ENCODE results near the gene CTBP1.
A peak's percentile ranks its signal among the peaks of the same experiment; 100 is the strongest.

Gene CTBP1

GRCh38 chr4:1175635-1176229 lies 73.2 kb downstream of the CTBP1 start:
- no peak for DNase-seq (ENCODE audit: low read depth in 2 of 2)

GRCh38 chr4:1174941-1175634 lies 73.8 kb downstream of the CTBP1 start:
- no peak for DNase-seq (ENCODE audit: low read depth in 2 of 2)

DNA sequence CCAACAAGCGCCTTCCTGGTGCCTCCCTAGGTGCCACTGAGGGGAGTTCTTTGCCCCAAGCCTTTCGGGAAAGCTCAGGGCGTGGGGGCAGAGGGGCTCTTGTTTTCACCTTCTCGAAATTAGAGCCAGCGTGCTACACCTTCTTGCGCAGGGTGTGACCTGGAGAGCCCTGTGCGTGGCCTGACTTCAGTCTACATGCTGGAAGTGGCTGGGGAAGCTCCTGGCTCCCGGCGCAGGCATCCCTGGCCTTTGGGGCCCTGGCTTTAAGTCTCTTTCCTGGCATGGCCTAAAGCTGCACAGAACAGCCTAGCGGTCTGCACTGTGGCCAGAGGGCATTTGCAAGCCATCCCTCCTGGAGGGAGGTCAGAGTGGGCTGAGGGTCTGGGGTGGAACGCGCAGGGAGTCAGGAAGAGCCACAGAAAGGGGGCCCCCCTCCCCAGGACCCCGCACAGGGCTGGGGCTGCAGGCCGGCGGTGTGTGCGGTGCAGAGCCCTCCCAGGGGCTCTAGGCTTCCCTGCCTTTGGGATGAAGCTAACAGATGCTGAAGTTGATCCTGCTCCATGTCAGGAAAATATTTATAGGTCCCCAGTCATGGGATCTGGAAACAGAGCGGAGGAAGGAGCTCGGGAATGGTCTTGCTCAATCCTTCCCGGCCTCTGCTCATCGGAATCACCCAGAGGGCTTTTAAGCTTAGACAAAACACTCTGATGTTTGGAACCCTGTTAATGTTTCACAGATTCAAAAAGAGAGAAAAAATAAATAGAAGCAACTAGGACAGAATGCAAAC lies 75.8 kb downstream of the CTBP1 start:
- no peak for DNase-seq (ENCODE audit: low read depth in 2 of 2)

GRCh38 chr4:1172228-1172851 lies 76.6 kb downstream of the CTBP1 start, which contains the start of gene SPON2:
Gene SPON2, minus strand, starts transcription at chr4:1172583.
- DNase-seq (ENCODE audit: low read depth in 2 of 2) = no peak

- peak in 1 of 2 donors; percentile 37 for DNase-seq (ENCODE audit: low read depth in 2 of 2)
Measured at GRCh38 chr4:1171311-1172227, 77.4 kb downstream of the CTBP1 start.

GRCh38 chr4:1170976-1171310 lies 78.0 kb downstream of the CTBP1 start:
- no peak for DNase-seq (ENCODE audit: low read depth in 2 of 2)

- DNase-seq (ENCODE audit: low read depth in 2 of 2) = no peak
Measured at GRCh38 chr4:1170156-1170975, 78.6 kb downstream of the CTBP1 start.

DNA sequence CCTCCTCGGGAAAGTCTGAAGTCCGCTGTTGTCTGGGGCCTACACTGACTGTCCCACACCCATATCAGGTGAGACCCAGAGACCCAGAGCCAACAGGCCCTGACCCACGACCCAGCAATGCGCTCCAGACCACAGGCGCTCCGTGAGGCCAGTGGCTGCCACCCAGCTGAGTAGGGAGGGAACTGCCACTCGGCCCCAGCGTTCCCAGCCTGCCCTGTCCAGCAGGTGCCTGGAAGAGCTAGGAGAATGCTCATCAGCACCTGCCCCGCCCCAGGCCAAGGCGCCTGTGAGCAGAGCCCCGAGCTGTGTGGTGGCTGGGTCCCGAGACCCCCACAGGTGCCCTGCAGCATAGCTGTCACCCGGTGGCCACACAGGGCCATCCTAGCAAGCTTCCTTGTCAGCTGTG lies 79.2 kb downstream of the CTBP1 start:
- DNase-seq (ENCODE audit: low read depth in 2 of 2) = no peak

DNA sequence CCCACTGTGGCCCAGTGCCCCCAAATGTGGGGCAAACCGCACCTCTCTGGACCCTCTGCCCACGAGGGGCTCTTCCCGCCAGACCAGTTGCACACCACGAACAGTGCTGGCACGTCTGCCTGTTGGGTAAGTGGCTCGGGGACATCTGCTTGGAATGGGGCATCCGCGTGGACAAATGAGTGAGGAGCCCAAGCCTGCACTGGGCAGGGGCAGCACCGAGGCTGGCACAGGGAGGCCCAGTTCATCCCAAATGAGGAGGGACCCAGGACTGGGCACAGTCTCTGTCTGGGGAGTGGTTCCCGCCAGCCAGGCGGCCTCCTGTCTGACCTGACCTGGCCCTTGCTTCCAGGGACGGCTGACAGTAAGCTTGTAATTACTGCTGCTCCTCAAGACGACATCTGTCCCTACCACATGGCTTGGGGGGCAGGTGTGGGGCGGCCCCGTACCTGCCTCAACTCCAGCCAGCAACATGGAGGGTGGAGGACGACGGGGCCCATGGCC lies 79.7 kb downstream of the CTBP1 start:
- DNase-seq (ENCODE audit: low read depth in 2 of 2) = no peak

DNA sequence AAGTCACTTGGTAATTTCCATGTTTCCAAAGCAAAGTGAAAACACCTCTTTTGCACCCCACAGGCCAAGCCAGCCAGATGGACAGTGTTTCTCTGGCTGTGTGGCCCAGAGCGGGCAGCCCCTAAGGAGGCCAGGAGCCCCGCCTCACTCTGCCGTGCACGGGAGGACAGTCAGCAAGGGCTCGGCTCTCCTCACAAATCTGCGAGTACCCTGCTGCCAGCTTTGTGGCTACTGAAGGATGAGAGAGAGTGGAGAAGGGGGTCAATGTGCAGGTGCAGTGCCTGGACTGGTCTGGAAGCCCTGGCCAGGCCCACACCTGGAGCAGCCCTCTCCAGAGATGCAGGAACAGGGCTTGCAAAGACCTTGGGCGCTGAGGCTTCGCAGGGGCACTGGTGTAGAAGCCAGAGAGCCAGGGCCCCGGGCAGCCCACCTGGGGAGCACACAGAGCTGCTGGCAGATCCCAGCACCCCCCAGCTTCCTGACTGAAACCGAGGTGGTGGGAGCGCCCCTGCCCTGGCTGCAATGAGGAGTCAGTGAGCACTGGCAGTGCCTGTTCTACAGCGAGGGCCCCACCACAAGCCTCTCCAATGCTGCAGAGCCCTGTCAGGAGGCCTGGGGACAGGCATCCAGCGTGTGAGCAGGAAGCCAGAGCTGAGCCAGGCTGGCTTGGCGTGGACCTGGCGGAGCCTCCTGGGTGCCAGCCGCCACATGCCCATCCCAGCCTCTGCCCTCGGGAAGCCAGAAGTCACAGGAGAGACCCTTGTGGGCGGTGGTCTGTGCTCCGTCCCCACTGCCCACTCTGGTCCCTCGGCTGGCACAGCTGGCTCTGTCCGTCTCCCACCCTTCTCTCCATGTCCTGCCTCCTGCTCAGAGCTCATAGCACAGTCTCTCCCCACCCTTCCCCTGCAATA lies 80.5 kb downstream of the CTBP1 start:
- no peak for DNase-seq (ENCODE audit: low read depth in 2 of 2)

DNA sequence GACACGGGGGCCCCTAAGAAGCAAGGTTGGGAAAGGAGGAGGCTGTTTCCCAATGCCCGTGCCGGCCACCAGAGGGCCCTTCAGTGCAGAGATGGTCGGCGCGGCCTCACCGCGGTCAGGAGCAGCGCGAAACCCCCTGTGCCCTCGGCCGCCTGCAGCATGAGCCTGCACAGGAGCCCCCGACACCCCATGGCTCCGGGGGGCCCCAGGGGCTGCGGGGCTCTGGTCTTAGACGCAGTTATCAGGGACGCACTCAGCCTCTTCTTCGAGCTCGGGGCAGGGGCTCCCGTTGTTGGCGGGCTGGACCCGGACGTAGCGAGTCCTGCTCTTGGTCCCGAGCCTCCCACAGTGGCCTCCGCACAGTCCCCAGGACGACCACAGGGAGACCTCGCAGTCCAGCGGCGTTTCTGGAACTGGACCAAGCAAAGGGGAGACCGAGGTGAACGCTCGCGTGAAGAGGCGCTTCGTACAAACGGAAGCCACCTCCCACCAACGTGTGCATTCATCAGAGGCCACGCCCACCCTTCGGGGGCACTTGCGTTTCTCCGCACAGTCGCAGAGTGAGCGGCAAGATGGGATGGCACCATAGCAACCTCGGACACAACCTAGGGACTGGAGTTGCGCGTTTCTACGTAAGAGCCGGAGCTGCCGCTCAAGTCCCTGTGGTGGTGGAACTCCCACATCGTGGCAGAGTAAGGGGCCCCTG lies 81.5 kb downstream of the CTBP1 start:
- peak; percentile 84 for DNase-seq (ENCODE audit: low read depth in 2 of 2)

DNA sequence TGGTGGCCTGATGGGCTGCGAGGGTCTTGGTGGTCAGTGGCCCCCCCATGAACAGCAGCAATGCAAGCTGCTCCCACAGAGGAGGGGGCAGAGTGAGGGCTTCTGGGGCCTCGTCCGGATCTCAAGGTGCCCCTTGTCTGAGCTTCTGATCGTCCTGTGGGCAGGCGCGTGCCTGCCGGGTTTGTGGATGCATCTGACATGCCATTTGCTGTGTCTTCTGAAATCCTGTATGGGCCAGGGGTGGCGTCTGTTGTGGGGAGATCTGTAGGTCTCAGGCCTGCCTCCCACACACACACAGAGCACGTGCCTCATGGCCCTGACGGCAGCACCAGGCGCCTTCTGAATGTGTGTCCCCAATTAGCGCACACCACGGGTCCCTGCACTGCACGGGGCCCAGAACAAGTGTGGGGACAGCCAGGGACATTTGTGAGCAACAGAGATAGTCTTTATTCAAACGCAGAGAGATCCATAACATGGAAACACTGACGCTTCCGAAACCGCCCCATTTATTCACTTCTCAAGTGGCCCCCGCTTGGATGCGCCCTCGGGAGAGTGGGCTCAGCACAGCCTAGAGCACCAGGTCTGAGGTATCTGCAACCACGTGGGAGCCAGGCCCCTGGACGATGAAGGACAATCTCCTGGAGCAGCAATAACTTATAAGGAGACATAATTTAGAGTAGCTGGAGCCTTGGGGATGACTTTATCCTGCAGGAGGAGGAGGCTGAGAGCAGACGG lies 82.3 kb downstream of the CTBP1 start:
- DNase-seq (ENCODE audit: low read depth in 2 of 2) = no peak

GRCh38 chr4:1164956-1165545 lies 83.9 kb downstream of the CTBP1 start:
- DNase-seq (ENCODE audit: low read depth in 2 of 2) = no peak

GRCh38 chr4:1164444-1164843 lies 84.5 kb downstream of the CTBP1 start:
- no peak for DNase-seq (ENCODE audit: low read depth in 2 of 2)

DNA sequence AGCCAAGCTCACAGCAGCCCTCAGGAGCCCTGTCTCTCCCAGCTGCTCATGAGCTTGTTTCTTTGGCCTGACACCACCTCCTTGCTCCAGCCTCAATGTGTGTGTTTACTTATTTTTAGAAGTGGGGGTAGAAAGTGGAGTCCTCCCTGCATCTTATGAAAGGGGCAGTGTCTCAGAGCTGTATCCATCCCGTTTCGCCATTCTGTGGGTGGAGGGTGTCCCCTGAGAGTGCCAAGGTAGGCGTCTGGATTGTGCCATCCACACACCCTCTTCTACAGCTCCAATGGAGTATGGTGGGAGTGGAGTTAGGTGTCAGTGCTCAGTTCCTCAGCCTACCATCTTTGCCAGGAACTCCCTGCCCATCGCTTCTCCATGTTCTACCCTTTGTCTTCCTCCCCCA lies 84.9 kb downstream of the CTBP1 start:
- DNase-seq (ENCODE audit: low read depth in 2 of 2) = no peak
